Non-pigmented ciliary epithelial cell (primary cell): ENCODE data around the gene MAPK12.

ENCODE experiments used
- DNase-seq: peaks from one replicate; pipeline ENCODE4 v3.0.0-alpha.2; 2010; ENCODE audit warnings: low read depth

MAPK12 gene

GRCh38 chr22:50267591-50268390, 6.3 kb upstream of the MAPK12 start:
- DNase-seq, result no peak

DNA sequence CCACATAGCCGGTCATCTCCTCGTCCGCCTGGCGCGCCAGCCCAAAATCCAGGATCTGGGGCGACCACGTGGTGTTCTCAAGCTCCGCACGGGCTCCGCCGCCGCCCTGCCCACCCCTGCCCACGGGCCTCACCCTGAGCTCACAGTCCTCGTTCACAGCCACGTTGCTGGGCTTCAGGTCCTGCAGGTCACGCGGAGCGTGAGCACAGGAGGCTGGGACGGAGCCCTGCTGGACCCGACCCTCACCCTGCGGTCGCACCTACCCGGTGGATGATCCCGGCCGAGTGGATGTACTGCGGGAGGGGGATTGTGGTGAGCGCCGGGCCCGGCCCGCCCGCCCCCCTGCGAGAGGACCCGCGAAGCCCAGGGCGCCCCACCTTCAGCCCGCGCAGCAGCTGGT, 5.5 kb upstream of the MAPK12 start:
- DNase-seq, result no peak

DNA sequence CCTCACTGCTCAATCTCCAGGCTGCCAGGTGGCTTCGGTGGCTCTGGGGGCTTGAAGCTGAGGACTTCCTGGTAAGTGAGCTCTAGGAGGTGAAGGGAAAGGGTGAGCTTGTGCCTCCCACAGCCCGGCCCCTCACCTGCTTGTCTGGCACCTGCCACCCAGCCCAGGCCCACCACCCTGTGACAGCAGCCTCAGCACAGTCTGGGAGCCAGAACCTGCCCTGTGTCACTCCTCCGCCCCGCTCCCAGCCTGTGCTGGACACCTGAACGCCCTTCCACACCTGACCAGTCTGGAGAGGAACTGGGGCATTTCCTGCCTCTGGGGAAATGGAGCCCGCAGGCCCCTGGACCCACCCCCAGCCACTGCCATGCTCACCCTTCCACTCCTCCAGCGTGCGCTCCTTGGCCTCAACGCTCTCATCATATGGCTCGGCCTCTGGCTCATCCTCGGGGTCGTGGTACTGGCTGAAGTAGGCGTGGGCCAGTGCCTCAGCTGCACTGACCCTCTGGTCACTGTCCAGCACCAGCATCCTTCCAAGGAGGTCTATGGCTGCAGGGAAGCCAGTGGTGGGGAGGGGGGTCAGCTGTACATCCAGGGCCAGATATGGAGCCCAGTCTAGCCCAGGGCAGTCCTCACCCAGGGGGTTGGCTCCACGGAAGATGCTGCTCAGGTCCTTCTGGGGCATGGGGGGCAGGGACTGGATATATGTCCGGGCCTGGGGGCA, 3.6 kb upstream of the MAPK12 start:
- DNase-seq, result no peak

- no peak for DNase-seq
Measured at GRCh38 chr22:50264104-50264745, 2.7 kb upstream of the MAPK12 start.

DNA sequence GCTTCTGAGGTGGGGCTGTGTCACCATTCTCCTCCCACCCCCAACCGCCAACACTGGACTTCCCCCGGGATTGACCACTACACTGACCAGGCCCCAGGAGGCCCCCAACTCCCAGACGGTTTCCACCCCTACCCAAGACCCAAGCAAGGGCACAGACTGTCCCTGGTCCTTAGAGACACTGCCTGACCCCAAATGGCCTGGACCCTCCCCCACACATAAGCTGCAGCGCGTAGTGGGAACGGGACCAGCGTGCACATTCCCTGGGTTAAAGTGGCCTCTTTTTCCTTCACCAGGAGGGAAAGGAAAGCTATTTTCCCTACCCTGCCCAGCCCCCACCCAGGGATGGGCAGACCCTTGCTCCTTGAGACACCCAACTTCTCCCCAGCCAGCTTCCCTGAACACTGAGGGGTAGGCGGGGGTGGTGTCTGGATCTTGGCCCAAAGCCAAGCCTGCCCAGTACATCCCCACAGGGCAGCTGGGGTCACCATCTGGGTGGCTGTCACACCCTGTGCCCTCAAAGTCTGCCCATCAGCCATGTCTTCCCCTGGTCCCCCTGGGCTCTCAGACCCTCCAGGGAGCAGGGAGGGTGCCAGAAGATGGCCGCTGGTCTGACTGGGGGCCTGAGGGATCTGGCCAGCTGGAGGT, 1.6 kb upstream of the MAPK12 start:
- DNase-seq, result no peak

DNA sequence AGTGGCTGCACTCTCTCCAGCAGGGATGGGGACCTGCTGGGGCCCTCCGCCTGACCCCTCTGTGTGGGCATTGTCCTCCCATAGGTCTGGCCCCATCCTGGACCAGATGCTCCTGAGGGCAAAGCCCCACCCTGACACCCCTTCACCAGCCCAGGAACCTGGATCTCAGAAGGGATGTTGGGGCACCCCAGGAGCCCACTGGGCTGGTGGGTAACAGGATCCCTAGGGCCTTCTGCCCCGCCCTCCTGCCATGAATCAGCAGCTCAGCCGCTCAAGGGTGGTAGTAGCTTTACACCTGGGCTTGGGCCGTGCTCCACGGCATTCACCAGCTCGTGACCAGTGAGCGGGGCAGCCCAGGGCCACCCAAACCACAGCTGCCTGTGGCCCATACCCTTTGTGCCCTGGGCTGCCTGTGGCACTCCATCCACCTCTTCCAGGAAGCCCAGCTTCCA, 1.0 kb upstream of the MAPK12 start:
- no peak for DNase-seq

- DNase-seq, result no peak
Measured at GRCh38 chr22:50260801-50261614, 475 bp downstream of the MAPK12 start.

DNA sequence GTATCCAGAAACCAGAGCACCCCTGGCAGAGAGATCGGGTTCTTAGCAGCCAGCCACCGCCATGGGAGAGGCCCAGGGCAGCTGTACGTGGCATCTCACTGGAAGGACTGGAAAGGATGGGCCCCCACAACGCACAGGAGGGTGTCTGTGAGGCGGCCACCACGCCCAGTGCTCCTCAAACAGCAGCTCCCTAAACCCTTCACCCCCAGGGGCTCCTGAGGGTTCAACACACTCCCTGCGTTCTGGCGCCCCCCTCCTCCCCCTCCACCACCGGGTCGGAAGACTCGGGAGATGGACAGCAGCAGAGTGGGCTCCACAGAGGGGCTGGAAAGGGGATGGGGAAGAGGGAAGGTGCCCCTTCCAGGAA, 1.1 kb downstream of the MAPK12 start:
- DNase-seq, result no peak

GRCh38 chr22:50259302-50259701, 2.2 kb downstream of the MAPK12 start:
- DNase-seq, result no peak

DNA sequence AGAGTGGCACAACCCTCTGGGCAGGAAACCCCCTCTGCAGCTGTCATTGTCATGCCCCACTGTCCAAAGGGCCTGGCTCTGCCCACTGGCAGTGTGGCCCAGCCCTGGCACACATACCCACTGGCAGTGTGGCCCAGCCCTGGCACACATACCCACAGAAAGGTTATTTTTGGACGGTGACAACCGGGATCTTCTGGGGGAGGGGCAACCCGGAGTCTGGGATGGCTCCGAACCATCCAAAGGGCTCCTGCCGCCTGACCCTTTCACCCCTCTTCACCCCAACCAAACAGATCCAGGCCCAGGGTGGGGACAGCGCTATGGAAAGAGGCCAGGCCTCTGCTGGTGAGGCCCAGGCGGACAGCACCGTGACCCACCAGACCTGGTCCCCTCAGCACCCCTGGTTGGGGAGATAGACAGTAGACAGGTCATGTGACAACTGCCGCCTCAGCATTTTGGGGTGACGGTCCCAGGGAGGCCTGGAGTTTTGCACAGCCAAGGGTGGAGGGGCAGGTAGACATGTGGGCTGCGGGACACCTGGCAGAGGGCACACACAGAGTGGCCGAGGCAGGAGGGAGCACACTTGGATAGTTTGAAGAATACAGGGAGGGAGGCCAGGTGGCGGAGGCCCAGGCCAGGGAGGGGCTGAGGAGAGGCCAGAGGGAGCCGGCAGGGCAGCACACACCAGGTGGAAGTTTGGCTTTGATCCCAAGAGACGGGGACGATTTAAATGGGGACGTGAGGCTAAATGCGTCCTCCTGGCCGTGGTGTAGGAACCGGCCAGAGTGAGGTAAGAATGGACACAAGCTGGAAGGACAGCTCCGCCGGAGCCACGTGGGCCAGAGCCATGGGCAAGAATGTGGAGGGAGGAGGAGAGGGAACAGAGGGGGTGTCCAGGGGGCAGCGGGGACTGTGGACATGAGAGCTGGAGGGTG, 2.9 kb downstream of the MAPK12 start:
- no peak for DNase-seq

DNA sequence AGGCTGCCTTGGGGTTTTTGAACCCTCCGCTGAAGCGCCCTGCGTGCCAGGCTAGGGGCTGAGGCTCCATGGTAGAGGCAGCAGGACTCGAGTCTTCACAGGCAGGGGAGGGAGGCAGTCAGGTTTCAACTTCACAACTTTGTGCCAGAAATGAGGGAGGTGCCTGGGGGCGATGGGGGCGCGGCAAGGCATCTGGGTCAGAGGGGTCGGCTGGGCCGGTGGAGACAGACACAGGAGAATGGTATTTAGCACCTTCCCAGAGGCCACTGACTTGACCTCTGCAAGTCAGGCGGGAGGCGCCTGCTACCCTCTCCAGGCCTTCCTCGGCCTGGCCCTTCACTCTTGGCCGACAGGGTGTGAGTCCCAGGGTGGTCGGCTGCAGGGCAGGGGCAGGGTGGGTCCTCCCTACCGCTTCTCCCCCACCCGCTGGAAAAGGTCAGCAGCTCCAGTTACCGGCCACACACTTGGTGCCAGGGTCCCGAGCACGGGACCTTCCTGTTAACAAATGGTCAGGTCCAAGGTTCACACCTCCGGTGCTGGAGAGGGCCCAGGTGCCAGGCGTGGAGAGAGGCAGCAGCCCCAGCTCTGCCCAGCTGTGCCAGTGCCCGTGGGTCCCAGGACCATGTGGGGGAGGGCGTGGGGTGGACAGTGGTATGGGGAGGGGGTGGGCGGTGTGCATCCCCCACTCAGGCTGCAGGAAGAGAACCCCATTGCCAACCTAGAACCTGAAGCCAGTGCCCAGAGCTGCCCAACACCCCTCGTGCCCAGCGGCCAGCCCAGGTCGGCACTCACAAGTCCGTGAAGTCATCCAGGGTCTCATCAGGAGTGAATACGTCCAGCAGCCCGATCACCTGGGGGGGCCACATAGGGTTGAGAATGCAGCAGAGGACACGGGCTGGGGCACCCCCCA, 3.8 kb downstream of the MAPK12 start:
- no peak for DNase-seq

DNA sequence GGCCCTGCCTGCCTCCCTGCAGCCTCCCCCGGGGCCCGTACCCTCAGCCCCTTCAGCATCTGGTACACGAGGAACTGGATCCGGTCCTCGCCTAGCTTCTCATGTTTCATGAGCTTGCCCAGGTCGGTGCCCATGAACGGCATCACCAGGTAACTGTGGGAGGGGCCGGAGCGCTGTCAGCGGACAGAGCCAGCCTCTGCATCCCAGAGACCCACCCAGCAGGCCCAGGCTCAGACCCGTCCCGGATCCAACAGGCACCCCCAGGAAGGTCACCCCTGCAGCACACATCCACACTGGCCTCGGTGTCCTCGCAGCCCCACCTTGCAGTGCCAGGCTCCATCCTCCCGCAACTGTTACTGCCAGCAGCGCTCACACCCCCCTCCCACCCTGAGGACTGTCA, 4.4 kb downstream of the MAPK12 start:
- no peak for DNase-seq

DNA sequence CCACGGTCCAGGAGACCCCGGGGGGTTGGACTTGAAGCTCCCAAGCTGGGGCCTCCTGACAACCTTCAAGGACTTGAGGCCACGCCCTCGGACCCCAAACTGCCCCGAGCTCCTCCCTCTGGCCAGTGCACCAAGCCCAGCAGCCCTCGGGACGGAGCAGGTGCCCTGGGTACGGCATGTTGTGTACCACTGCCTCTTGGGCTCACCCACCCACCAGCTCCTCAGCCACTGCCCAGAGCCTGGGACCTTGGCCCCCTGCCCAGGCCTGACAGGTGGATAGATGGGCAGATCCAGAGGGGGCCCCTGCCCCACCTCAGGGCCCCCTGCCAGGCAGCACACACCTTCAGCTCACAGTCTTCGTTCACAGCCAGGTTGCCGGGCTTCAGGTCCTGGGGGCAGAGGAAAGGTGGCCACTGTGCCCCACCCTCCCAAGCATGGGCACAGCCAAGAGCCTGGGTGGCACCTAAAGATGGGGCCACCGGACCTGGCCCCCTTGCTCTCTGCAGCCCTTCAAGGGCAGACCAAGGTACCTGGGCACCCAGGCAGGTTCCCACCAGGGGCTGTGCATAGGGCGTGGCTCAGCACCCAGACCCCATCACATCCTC, 5.1 kb downstream of the MAPK12 start:
- DNase-seq, result no peak

- DNase-seq, result no peak
Measured at GRCh38 chr22:50255607-50256006, 5.9 kb downstream of the MAPK12 start.

DNA sequence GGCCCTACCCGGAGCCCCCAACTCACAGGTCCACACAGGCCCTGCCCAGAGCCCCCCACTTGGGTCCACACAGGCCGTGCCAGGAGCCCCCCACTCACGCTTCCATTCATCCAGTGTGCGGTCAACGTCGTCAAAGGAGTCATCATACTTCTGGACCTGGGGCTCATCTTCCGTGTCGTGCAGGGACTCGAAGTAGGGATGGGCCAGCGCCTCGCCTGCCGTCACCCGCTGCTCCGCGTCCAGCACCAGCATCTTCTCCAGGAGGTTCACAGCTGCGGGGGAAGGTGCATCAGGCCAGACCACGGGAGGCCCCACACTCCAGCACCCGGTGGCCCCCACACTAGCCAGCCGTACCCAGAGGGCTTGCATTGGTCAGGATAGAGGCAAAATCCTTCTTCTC, 6.4 kb downstream of the MAPK12 start:
- DNase-seq, result no peak

DNA sequence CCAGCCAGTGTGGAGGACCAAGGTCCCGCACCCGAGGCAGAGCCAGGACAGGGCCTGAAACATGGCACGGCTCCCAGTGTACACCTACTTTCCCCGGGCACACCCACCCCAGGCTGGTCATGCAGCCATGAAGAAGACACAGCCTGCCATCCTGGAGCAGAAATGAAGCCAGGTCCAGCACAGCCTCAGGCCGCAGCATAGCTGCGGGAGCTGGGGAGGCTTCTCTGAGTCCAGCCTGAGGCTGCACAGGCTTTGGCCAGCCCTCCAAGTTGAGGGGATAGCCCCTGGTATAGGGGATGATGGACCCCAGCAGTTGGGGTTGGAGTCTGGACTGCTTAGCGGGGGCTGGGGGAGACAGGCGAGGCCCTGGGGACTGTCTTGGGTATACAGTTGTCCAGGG, 7.5 kb downstream of the MAPK12 start:
- no peak for DNase-seq

DNA sequence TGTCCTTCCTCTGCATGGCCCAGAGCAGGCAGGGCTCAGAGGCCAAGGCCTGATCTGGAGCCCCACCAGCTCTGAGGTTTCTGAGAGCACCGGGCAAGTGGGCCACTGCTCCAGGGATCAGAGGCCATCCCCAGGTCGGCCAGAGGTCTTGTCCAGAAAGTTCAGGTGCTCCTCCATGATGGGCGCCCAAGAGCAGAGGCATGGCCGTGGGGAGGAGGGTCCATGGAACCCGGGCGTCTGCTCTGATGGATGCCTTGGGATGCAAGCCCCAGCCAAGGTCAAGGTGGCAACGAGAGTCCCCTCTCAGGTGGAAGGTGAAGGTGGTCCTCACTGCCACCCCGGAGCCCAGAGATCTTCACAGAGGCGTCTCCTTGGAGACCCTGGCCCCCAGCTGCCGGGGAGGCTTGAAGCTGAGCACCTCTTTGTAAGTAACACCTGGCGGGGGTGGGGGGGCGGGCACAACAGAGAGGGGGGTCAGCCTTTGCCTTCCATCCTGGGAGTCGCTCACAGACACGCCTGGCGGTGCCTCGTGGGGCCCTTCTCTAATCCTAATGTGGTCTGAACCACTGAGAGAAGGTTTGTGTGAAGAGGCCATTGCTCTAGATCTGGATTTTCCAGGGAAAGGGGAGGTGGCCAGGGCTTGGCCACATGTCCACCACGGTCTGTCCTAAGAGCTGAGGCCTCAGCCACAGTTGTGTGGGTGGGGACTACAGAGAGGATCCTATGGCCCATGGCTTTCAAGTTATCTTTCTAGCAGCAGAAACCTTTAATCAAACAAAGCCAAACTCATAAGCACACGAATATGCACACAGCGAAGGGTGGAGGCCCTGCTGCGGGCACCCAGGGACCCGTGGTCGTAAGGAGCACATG, 8.2 kb downstream of the MAPK12 start:
- no peak for DNase-seq
